HG03095 (cell line): Measurements from ENCODE around the gene DKKL1.

Source experiments
- ATAC-seq: cut with Tn5 transposase; IDR thresholded peaks from one replicate; pipeline ENCODE4 v1.9.1; 2021; ENCODE audit warnings: moderate library complexity; ENCODE audit not compliant: unreplicated experiment

Gene DKKL1

GRCh38 chr19:49337267-49338022 lies 26.2 kb upstream of the DKKL1 start:
- ATAC-seq = no peak

GRCh38 chr19:49338023-49338677 lies 25.5 kb upstream of the DKKL1 start:
- ATAC-seq = no peak

GRCh38 chr19:49338691-49339300 lies 24.9 kb upstream of the DKKL1 start:
- ATAC-seq = no peak

GRCh38 chr19:49339301-49340068 lies 24.2 kb upstream of the DKKL1 start:
- no peak for ATAC-seq

GRCh38 chr19:49340069-49340864 lies 23.4 kb upstream of the DKKL1 start:
- ATAC-seq = peak; percentile 47

GRCh38 chr19:49340865-49341718 lies 22.6 kb upstream of the DKKL1 start:
- no peak for ATAC-seq

GRCh38 chr19:49342291-49342721 lies 21.4 kb upstream of the DKKL1 start:
- no peak for ATAC-seq

GRCh38 chr19:49343123-49343522 lies 20.6 kb upstream of the DKKL1 start:
- ATAC-seq = no peak

GRCh38 chr19:49344505-49345423 lies 18.9 kb upstream of the DKKL1 start:
- no peak for ATAC-seq

GRCh38 chr19:49347191-49347590 lies 16.5 kb upstream of the DKKL1 start:
- no peak for ATAC-seq

- ATAC-seq = no peak
These were observed 15.8 kb upstream of the DKKL1 start for GRCh38 chr19:49347835-49348234.

GRCh38 chr19:49348305-49349189 lies 15.1 kb upstream of the DKKL1 start:
- no peak for ATAC-seq

GRCh38 chr19:49349567-49349966 lies 14.1 kb upstream of the DKKL1 start:
- no peak for ATAC-seq

- ATAC-seq = no peak
These were observed 7.7 kb upstream of the DKKL1 start for GRCh38 chr19:49355909-49356353.

GRCh38 chr19:49356382-49356781 lies 7.3 kb upstream of the DKKL1 start:
- ATAC-seq = no peak

GRCh38 chr19:49357186-49357585 lies 6.5 kb upstream of the DKKL1 start:
- no peak for ATAC-seq
